ENCODE data around the gene DPP6. TPM values are rescaled to one million over a fixed set of nuclear protein-coding genes. Genes with fewer than 3 reads are reported as not detected.

DPP6 gene
- total and polyA plus RNA-seq, 2 of the 8 experiments (the other 6 are each of a cell fraction or from before 2014, with no cell fraction given) = 4.7 to 6.8 TPM

DNA sequence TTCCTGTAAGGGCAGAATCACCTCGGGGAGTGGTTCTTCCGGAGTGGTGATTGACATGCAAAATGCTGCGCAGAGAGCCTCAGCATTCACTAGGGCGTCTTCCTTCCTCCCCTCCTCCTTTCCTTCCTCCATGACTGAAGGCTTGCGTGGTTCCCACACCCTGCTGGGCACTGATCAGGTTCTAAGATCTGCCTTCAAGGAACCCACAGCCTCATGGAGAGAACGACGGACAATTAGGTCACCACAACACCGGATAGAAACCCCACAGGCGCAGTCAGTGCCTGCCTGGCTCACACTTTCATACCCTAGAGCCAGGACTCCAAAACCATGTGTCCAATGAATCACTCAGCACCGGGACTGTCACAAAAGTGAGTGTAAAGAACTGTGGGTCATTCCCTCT, 131.3 kb downstream of the DPP6 start:
- POLR2A ChIA-PET (ENCODE audit: partially characterized antibody) = no interaction called here
- H2BK5ac ChIP-seq (ENCODE audit: low read depth, low read length) = no peak overlapping the region; the same call in 1 of the 2 replicates
- no peaks in the 10 kb centered on the region for H3K79me1 ChIP-seq (ENCODE audit: low read depth, low read length)
- no peak overlapping the region for H4K5ac ChIP-seq (ENCODE audit: insufficient read length, low read depth, low read length)
- no peak for FAIRE-seq
- H2AFZ ChIP-seq (ENCODE audit: low read length) = 0 out of 2 replicates have a peak overlapping the region, but pooled peaks have one; percentile 53
- no peak overlapping the region for H2BK15ac ChIP-seq (ENCODE audit: low read length)
- 53% methylated on average over 10 of the region's 10 CpGs; no CpG with 5 or more reads in 1 of the 2 experiments for WGBS, 2 experiments (ENCODE audit: extremely low coverage in 1 of 2, insufficient coverage in 1 of 2, insufficient read length in 1 of 2, insufficient replicate concordance in 2 of 2, low coverage in 1 of 2, low lambda C conversion rate in 2 of 2, missing lambda C conversion rate in 1 of 2)
- H3K18ac ChIP-seq (ENCODE audit: extremely low read depth, low read length) = no peak overlapping the region
- no peaks in the 10 kb centered on the region for H4K20me1 ChIP-seq (replicated peaks in 1 of 2; ENCODE audit: control insufficient read depth in 1 of 2, insufficient read depth in 2 of 2, low read length in 2 of 2)
- H3K27ac ChIP-seq (ENCODE audit: low read depth, low read length) = no peak overlapping the region
- H3K23ac ChIP-seq (ENCODE audit: insufficient read length) = no peak overlapping the region
- TF ChIP-seq SP4 (IDR thresholded peaks at IDR 0.05; ENCODE audit: low read length) (no peak), SIRT6 (IDR thresholded peaks at IDR 0.05; ENCODE audit: low read length) (no peak), SRF (IDR thresholded peaks at IDR 0.05; ENCODE audit: low read depth, low read length) (no peak), YY1 (IDR thresholded peaks at IDR 0.05; ENCODE audit: low read depth, low read length) (no peak), JUN (IDR thresholded peaks at IDR 0.05; ENCODE audit: low read depth, low read length) (no peak), SP2 (IDR thresholded peaks at IDR 0.05; ENCODE audit: low read length) (no peak), GTF2F1 (IDR thresholded peaks at IDR 0.05; ENCODE audit: borderline replicate concordance, low read depth, low read length) (no peak)
- H3K9me3 ChIP-seq (ENCODE audit: insufficient read depth in 2 of 2, low read depth in 1 of 2, low read length in 1 of 2) = no peaks in the 10 kb centered on the region
- no peaks in the 10 kb centered on the region for H3K27me3 ChIP-seq (replicated peaks in 1 of 4; ENCODE audit: control insufficient read depth in 3 of 4, extremely low read depth in 1 of 4, insufficient read depth in 3 of 4, low read length in 3 of 4)
- 0 out of 2 replicates have a peak overlapping the region, but pooled peaks have one; percentile 14 for H2BK20ac ChIP-seq (ENCODE audit: low read length)
- H3K79me2 ChIP-seq (ENCODE audit: control insufficient read depth in 1 of 2, insufficient read depth in 2 of 2, low read length in 2 of 2) = no peaks in the 10 kb centered on the region
- no peak overlapping the region; the same call in 1 of the 2 replicates for H4K8ac ChIP-seq (ENCODE audit: extremely low read depth, insufficient read depth, low read length)
- H3K9ac ChIP-seq (replicated peaks in 1 of 4; ENCODE audit: extremely low read depth in 1 of 4, low read depth in 3 of 4, low read length in 3 of 4) = no peak overlapping the region
- H4K91ac ChIP-seq (replicated peaks; ENCODE audit: insufficient read length, low read length) = no peak overlapping the region
- no peak overlapping the region for H3K14ac ChIP-seq (ENCODE audit: insufficient read length)
- CTCF ChIA-PET (ENCODE audit: partially characterized antibody) = interaction anchor here (0.6 kb wide), 1 partner anchor 593 kb away, joined by 3 read pairs; no protein-coding TSS in a partner anchor
- no peak for DNase-seq (ENCODE audit: low read depth in 1 of 2, low spot score in 2 of 2)
- no peak overlapping the region for H2AK5ac ChIP-seq (ENCODE audit: low read depth, low read length)
- peak overlapping the region; percentile 39 to 45; a peak in 2 of 4 replicates for H3K4me2 ChIP-seq (ENCODE audit: insufficient read depth in 1 of 2, low read depth in 2 of 2, low read length in 2 of 2)
- no peak overlapping the region for H3K56ac ChIP-seq (replicated peaks; ENCODE audit: insufficient read length, low read depth, low read length)
- no peak overlapping the region for H3K4me3 ChIP-seq (ENCODE audit: extremely low read depth in 1 of 4, insufficient read depth in 2 of 4, low read depth in 3 of 4, low read length in 4 of 4)
- no peaks in the 10 kb centered on the region for H3K36me3 ChIP-seq (ENCODE audit: control insufficient read depth in 2 of 4, insufficient read depth in 4 of 4, low read length in 3 of 4)
- H3K4me1 ChIP-seq (replicated peaks in 1 of 4; ENCODE audit: control insufficient read depth in 3 of 4, insufficient read depth in 4 of 4, low read length in 3 of 4) = peaks cover 6 to 28% (median 24%) of the 10 kb centered on the region in 4 experiments
- H2BK120ac ChIP-seq (replicated peaks; ENCODE audit: low read depth, low read length) = peak overlapping the region; percentile 12
- H2BK12ac ChIP-seq (ENCODE audit: low read depth, low read length) = peak overlapping the region; percentile 82; the same call in 1 of the 2 replicates
- no peaks in the 10 kb centered on the region for H3K23me2 ChIP-seq (ENCODE audit: low read depth, low read length)
- no peak overlapping the region for H3K4ac ChIP-seq (replicated peaks; ENCODE audit: insufficient read length, low read depth, low read length)
